ENCODE results near the gene ASCL1. TPM values are rescaled to one million over a fixed set of nuclear protein-coding genes. Genes with fewer than 3 reads are reported as not detected.

Gene ASCL1
- total and polyA plus RNA-seq, 9 of the 15 experiments (the other 6 are each of a cell fraction or from before 2014, with no cell fraction given): 0.01 to 0.09 (median 0.04) TPM; not detected in 3

DNA sequence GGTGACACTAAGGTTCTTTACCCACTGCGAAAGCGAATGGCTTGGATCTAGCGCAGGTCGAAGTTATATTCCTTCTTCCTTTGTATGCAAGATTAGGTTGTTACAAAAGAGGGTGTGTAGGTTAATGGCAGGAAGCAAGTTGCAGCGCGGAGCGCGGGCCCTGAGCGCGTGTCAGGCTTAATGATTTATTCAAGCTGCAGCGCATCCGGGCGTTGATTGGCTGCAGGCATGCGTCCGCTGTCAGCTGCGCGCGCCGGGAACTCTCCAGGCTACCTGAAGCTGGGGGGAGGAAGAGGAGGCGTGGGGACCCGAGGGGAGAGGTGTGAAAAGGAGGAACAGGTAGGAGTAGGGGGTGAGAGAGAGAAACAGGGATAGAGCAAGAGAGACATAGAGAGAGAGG, 7.4 kb downstream of the ASCL1 start:
- ChIA-PET POLR2A (no interaction called here), CTCF (ENCODE audit: low intra/inter-chr PET ratio) (no interaction called here)
- Histone ChIP-seq H2AFZ (ENCODE audit: low read depth, low read length) (no peak overlapping the region), H3K4me3 (no peak overlapping the region), H3K36me3 (ENCODE audit: control insufficient read depth, insufficient read depth, low read length) (no peaks in the 10 kb centered on the region), H3K9me1 (ENCODE audit: control insufficient read depth, insufficient read depth, low read length) (no peaks in the 10 kb centered on the region), H3K79me2 (ENCODE audit: control insufficient read depth, insufficient read depth, low read length) (no peaks in the 10 kb centered on the region), H3K4me2 (ENCODE audit: insufficient read depth, low read length) (no peak overlapping the region), H4K20me1 (replicated peaks; ENCODE audit: control insufficient read depth, insufficient read depth, low read length) (no peaks in the 10 kb centered on the region), H3K27me3 (ENCODE audit: control insufficient read depth in 2 of 2, insufficient read depth in 2 of 2, low read length in 2 of 2) (peaks cover 2 to 13% of the 10 kb centered on the region in 2 experiments; a peak in 3 of 5 replicates), H3K9ac (ENCODE audit: insufficient read depth in 1 of 2, low read depth in 2 of 2, low read length in 2 of 2) (no peak overlapping the region), H3K9me3 (replicated peaks; ENCODE audit: control insufficient read depth, insufficient read depth, low read depth, low read length) (no peaks in the 10 kb centered on the region), H3K27ac (ENCODE audit: extremely low read depth, low read depth, low read length) (no peak overlapping the region), H3K4me1 (replicated peaks in 1 of 2; ENCODE audit: control insufficient read depth in 2 of 2, insufficient read depth in 2 of 2, low read length in 2 of 2) (no peaks in the 10 kb centered on the region)
- no peak for DNase-seq (ENCODE audit: extremely low read depth in 1 of 4, low spot score in 3 of 4)
- ATAC-seq: no peak
- TF ChIP-seq ILF3 (IDR thresholded peaks at IDR 0.05; ENCODE audit: borderline replicate concordance): no peak
- TF ChIP-seq, protein P1, sequence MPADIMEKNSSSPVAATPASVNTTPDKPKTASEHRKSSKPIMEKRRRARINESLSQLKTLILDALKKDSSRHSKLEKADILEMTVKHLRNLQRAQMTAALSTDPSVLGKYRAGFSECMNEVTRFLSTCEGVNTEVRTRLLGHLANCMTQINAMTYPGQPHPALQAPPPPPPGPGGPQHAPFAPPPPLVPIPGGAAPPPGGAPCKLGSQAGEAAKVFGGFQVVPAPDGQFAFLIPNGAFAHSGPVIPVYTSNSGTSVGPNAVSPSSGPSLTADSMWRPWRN (IDR thresholded peaks at IDR 0.05; ENCODE audit: low read depth): peak; percentile 65; the same call in 1 of the 2 replicates
- FAIRE-seq: no peak
- in situ Hi-C loops (cut with MboI): no loop called here
- 0% methylated on average over 21 of the region's 21 CpGs for WGBS (ENCODE audit: insufficient coverage, low coverage, missing lambda C conversion rate)
- intact Hi-C loops (cut with micrococcal nuclease): no loop called here
- no TSS peak for BruUV-seq (replicated peaks)

DNA sequence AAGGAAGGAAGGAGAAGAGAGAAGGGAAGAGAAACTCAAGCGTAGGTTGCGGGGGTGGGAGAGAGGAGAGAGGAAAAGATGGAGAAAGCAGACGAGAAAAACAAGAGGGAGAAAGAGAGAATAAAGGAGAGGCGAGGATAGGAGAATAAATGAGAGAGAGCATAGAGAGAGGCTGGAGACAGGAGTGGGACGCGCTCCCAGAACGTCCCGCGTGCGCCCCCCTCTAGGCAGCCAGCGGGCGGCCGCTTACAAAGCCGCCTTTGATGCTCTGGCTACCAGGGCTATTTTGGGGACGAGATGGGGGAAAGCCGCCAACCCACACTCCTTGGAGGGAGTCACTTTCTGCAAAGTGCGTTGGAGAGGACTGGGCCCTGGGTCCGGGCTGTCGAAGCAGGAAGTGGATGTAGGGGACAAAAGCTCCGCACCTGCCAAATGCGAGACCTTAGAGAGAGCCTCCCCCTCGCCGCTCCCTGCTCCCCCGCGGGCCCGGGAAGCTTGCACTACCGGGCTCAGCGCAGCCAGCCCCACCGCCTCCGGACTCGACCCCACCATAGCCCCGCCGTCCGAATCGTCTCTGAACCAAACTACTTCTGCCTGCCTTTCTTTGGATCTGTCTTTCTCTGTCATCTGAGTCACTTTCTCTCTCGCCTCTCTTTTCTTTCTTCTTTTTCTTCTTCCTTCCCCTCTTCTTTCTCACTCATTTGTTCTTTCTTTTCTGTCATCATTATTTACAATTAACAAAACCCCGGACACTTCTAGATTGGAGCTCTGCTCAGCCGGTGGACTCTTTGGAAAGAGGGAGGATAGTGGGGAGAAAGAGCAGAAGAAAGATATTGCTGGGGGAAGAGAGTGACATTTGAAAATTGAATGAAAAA, 8.0 kb downstream of the ASCL1 start:
- Histone ChIP-seq H3K36me3 (ENCODE audit: control insufficient read depth, insufficient read depth, low read length) (no peaks in the 10 kb centered on the region), H3K4me3 (no peak overlapping the region), H3K9me3 (replicated peaks; ENCODE audit: control insufficient read depth, insufficient read depth, low read depth, low read length) (no peaks in the 10 kb centered on the region), H3K27ac (ENCODE audit: extremely low read depth, low read depth, low read length) (no peak overlapping the region), H4K20me1 (replicated peaks; ENCODE audit: control insufficient read depth, insufficient read depth, low read length) (no peaks in the 10 kb centered on the region), H3K9me1 (ENCODE audit: control insufficient read depth, insufficient read depth, low read length) (no peaks in the 10 kb centered on the region), H3K9ac (ENCODE audit: insufficient read depth in 1 of 2, low read depth in 2 of 2, low read length in 2 of 2) (no peak overlapping the region), H3K79me2 (ENCODE audit: control insufficient read depth, insufficient read depth, low read length) (no peaks in the 10 kb centered on the region), H2AFZ (ENCODE audit: low read depth, low read length) (no peak overlapping the region), H3K27me3 (ENCODE audit: control insufficient read depth in 2 of 2, insufficient read depth in 2 of 2, low read length in 2 of 2) (peaks cover 2 to 13% of the 10 kb centered on the region in 2 experiments; a peak in 3 of 5 replicates), H3K4me2 (ENCODE audit: insufficient read depth, low read length) (no peak overlapping the region), H3K4me1 (replicated peaks in 1 of 2; ENCODE audit: control insufficient read depth in 2 of 2, insufficient read depth in 2 of 2, low read length in 2 of 2) (no peaks in the 10 kb centered on the region)
- ATAC-seq: no peak; the same call in 2 of the 3 replicates
- no peak for DNase-seq (ENCODE audit: extremely low read depth in 1 of 4, low spot score in 3 of 4)
- in situ Hi-C loops (cut with MboI): no loop called here
- BruUV-seq (replicated peaks): no TSS peak
- ChIA-PET CTCF (ENCODE audit: low intra/inter-chr PET ratio) (no interaction called here), POLR2A (no interaction called here)
- TF ChIP-seq, protein P2, sequence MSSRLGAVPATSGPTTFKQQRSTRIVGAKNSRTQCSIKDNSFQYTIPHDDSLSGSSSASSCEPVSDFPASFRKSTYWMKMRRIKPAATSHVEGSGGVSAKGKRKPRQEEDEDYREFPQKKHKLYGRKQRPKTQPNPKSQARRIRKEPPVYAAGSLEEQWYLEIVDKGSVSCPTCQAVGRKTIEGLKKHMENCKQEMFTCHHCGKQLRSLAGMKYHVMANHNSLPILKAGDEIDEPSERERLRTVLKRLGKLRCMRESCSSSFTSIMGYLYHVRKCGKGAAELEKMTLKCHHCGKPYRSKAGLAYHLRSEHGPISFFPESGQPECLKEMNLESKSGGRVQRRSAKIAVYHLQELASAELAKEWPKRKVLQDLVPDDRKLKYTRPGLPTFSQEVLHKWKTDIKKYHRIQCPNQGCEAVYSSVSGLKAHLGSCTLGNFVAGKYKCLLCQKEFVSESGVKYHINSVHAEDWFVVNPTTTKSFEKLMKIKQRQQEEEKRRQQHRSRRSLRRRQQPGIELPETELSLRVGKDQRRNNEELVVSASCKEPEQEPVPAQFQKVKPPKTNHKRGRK (tag; IDR thresholded peaks at IDR 0.05): peak; percentile 18; the same call in 1 of the 2 replicates
- no peak for TF ChIP-seq FOXJ2 (tag; IDR thresholded peaks at IDR 0.05)
- intact Hi-C loops (cut with micrococcal nuclease): no loop called here
- WGBS (ENCODE audit: insufficient coverage, low coverage, missing lambda C conversion rate): 5% methylated on average over 36 of the region's 38 CpGs
- no peak for FAIRE-seq
